ENCODE results near the gene ZNF319. TPM values are rescaled to one million over a fixed set of nuclear protein-coding genes. Genes with fewer than 3 reads are reported as not detected.

Gene ZNF319
- total and polyA plus RNA-seq, 2 donors from 2014 or later, result 2.9 to 10.9 TPM

DNA sequence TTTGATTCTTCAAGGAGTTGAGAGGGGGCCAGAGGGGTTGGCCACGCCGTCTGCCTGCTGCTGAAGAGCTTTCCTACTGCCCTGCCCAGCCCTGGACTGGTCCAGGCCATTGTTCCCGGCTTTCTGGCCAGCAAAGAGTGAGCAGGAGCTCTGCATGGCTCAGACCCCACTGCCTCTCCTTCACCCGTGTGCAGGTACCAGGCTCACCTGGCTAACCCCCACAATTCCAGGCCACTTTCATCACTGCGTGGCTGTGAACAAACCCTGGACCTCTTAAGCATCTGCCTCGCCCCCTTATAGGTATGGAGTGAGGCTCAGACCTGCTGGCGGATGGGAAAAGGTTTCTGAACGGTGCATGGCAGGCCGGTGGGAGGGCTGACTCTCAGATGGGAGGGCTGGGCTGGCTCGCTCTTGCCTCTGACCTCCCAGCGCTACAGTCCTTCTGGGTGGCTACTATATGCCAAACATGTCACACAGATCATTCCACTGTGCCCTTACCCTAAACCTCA is 8.9 kb downstream of the ZNF319 start:
- Histone ChIP-seq H3K36me3 (ENCODE audit: control insufficient read depth in 2 of 3, insufficient read depth in 3 of 3, low read length in 3 of 3) (no peaks in the 10 kb centered on the region), H3K4me3 (ENCODE audit: low read length in 3 of 3) (no peak overlapping the region), H3K9ac (ENCODE audit: low read length in 3 of 3) (no peak overlapping the region), H3K4me1 (ENCODE audit: control insufficient read depth in 2 of 3, insufficient read depth in 2 of 3, low read depth in 1 of 3, low read length in 3 of 3) (peaks cover 0 to 12% (median 0%) of the 10 kb centered on the region in 3 donors), H3K9me3 (ENCODE audit: control insufficient read depth in 2 of 3, insufficient read depth in 1 of 3, low read length in 3 of 3) (no peaks in the 10 kb centered on the region), H3K27ac (ENCODE audit: low read depth in 2 of 2, low read length in 2 of 2) (no peak overlapping the region), H3K27me3 (ENCODE audit: control insufficient read depth, insufficient read depth, low read length) (no peaks in the 10 kb centered on the region)
- no peak for DNase-seq
- FAIRE-seq, result no peak
- intact Hi-C loops (cut with DNase I), result loop anchor here (10.0 kb wide), 1 partner anchor 227 kb away; no protein-coding TSS in a partner anchor
- TF ChIP-seq, protein P1, sequence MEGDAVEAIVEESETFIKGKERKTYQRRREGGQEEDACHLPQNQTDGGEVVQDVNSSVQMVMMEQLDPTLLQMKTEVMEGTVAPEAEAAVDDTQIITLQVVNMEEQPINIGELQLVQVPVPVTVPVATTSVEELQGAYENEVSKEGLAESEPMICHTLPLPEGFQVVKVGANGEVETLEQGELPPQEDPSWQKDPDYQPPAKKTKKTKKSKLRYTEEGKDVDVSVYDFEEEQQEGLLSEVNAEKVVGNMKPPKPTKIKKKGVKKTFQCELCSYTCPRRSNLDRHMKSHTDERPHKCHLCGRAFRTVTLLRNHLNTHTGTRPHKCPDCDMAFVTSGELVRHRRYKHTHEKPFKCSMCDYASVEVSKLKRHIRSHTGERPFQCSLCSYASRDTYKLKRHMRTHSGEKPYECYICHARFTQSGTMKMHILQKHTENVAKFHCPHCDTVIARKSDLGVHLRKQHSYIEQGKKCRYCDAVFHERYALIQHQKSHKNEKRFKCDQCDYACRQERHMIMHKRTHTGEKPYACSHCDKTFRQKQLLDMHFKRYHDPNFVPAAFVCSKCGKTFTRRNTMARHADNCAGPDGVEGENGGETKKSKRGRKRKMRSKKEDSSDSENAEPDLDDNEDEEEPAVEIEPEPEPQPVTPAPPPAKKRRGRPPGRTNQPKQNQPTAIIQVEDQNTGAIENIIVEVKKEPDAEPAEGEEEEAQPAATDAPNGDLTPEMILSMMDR (IDR thresholded peaks at IDR 0.05; ENCODE audit: borderline replicate concordance, extremely low read depth, insufficient read depth), result no peak

DNA sequence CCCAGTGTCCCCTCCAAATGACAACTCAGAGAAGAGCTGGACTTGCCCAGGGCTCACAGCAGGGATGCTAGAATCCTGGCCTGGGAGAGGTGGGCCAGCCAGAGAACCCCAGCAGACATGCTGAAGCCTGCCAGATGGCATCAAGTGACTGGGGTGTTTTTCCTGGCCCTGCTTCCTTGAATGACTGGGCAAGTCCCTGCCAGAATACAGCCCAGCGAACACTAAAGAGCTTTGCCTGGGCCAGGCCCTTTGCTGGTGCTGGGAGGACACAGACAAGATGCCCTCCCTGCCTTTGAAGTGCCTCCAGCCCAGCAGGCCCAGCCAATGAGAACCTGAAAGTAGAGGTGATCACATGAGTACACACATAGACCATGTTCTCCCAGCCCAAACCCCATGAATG is 11.5 kb downstream of the ZNF319 start:
- H3K36me3 ChIP-seq (ENCODE audit: control insufficient read depth in 2 of 3, insufficient read depth in 3 of 3, low read length in 3 of 3), result no peaks in the 10 kb centered on the region
- intact Hi-C loops (cut with DNase I), result no loop called here
- DNase-seq (peak in 2 of 5 donors; percentile 21 to 24), FAIRE-seq (no peak)
- peaks cover 0 to 20% (median 0%) of the 10 kb centered on the region in 3 donors for H3K4me1 ChIP-seq (ENCODE audit: control insufficient read depth in 2 of 3, insufficient read depth in 2 of 3, low read depth in 1 of 3, low read length in 3 of 3)
- H3K27ac ChIP-seq (ENCODE audit: low read depth in 2 of 2, low read length in 2 of 2), result no peak overlapping the region
- TF ChIP-seq, protein P1 (IDR thresholded peaks at IDR 0.05; ENCODE audit: borderline replicate concordance, extremely low read depth, insufficient read depth), result no peak
- H3K9ac ChIP-seq (ENCODE audit: low read length in 3 of 3), result no peak overlapping the region
- H3K4me3 ChIP-seq (ENCODE audit: low read length in 3 of 3), result no peak overlapping the region
- H3K9me3 ChIP-seq (ENCODE audit: control insufficient read depth in 2 of 3, insufficient read depth in 1 of 3, low read length in 3 of 3), result no peaks in the 10 kb centered on the region
- H3K27me3 ChIP-seq (ENCODE audit: control insufficient read depth, insufficient read depth, low read length), result peaks cover 4% of the 10 kb centered on the region

DNA sequence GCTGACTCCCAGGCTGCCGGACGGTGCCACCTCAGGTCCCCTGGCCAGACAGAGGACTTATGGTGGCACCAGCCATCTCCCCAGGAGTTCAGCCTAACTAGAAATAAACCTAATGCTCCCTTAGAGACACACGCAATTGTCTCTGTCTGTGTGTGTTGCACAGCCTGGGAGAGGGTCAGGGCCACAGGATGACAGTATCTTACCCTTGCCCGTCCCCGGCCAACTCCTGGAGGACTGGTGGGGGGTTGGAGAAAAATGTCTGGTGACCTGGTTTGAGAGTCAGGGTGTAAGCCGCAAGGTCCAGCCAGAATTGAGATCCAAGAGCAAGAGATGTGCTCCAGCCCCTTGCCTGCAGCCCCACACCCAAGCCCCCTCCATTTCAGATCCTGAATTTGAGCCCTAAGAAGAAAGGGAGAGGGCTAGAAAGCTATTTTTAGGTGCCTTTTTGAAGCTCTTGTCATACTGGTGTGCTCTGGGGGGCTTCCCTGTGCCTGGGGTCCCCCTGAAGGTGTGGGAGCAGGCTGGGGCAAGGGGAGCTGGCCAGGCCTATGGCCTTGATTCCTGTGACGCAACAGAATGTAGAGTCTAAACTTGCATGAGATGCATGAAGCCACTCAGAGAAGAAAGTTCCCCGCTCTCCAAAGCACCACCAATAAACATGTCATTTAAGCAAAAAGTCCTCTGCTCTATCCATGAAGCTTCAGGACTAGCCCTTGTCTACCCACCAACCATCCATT is 12.9 kb downstream of the ZNF319 start:
- peak in 2 of 5 donors; percentile 31 to 32 for DNase-seq
- intact Hi-C loops (cut with DNase I), result no loop called here
- Histone ChIP-seq H3K4me1 (ENCODE audit: control insufficient read depth in 2 of 3, insufficient read depth in 2 of 3, low read depth in 1 of 3, low read length in 3 of 3) (peaks cover 0 to 10% (median 0%) of the 10 kb centered on the region in 3 donors), H3K27ac (ENCODE audit: low read depth in 2 of 2, low read length in 2 of 2) (no peak overlapping the region), H3K27me3 (ENCODE audit: control insufficient read depth, insufficient read depth, low read length) (peaks cover 4% of the 10 kb centered on the region), H3K9ac (ENCODE audit: low read length in 3 of 3) (no peak overlapping the region), H3K36me3 (ENCODE audit: control insufficient read depth in 2 of 3, insufficient read depth in 3 of 3, low read length in 3 of 3) (no peaks in the 10 kb centered on the region), H3K9me3 (ENCODE audit: control insufficient read depth in 2 of 3, insufficient read depth in 1 of 3, low read length in 3 of 3) (no peaks in the 10 kb centered on the region), H3K4me3 (ENCODE audit: low read length in 3 of 3) (no peak overlapping the region)
- no peak for FAIRE-seq
- TF ChIP-seq, protein P1 (IDR thresholded peaks at IDR 0.05; ENCODE audit: borderline replicate concordance, extremely low read depth, insufficient read depth), result no peak
